HUES48 (cell line): ENCODE measurements around the gene PRDM11.

Experiments used
- H3K27ac ChIP-seq: one replicate; pipeline ENCODE4 v1.7.0; 2013; ENCODE audit warnings: low read depth, low read length, inconsistent platforms
- H3K27me3 ChIP-seq: 2 replicates; pipeline ENCODE4 v1.6.1; 2013; ENCODE audit warnings: mild to moderate bottlenecking, low read length; ENCODE audit not compliant: control insufficient read depth, insufficient read depth
- H3K36me3 ChIP-seq: 2 replicates; pipeline ENCODE4 v1.6.1; 2013; ENCODE audit warnings: low read length; ENCODE audit not compliant: control insufficient read depth, insufficient read depth
- H3K4me1 ChIP-seq: 2 replicates; pipeline ENCODE4 v1.6.1; 2013; ENCODE audit warnings: mild to moderate bottlenecking, low read length; ENCODE audit not compliant: control insufficient read depth, insufficient read depth
- H3K4me3 ChIP-seq: 2 replicates; pipeline ENCODE4 v1.5.1; 2013; ENCODE audit warnings: mild to moderate bottlenecking, low read depth, low read length
- H3K9ac ChIP-seq: 2 replicates; pipeline ENCODE4 v1.6.1; 2013; ENCODE audit warnings: mild to moderate bottlenecking, low read depth, low read length, moderate library complexity
- H3K9me3 ChIP-seq: 2 replicates; pipeline ENCODE4 v1.6.1; 2013; ENCODE audit warnings: low read length; ENCODE audit not compliant: control insufficient read depth, insufficient read depth

The PRDM11 gene

GRCh38 chr11:45267652-45268299, 121.3 kb downstream of the PRDM11 start:
- no peaks in the 10 kb centered on the region for H3K9me3 ChIP-seq

GRCh38 chr11:45269678-45270077, 123.2 kb downstream of the PRDM11 start:
- Histone ChIP-seq H3K4me1 (no peaks in the 10 kb centered on the region), H3K9me3 (no peaks in the 10 kb centered on the region), H3K27ac (no peak overlapping the region), H3K27me3 (no peaks in the 10 kb centered on the region; the same call in 1 of the 2 replicates), H3K9ac (no peak overlapping the region), H3K4me3 (no peak overlapping the region), H3K36me3 (no peaks in the 10 kb centered on the region)

More at GRCh38 chr11:45267652-45268299, 121.3 kb downstream of the PRDM11 start:
- H3K36me3 ChIP-seq: no peaks in the 10 kb centered on the region
- H3K27ac ChIP-seq: no peak overlapping the region
- H3K9ac ChIP-seq: no peak overlapping the region
- no peak overlapping the region for H3K4me3 ChIP-seq
- H3K27me3 ChIP-seq: no peaks in the 10 kb centered on the region; the same call in 1 of the 2 replicates
- H3K4me1 ChIP-seq: no peaks in the 10 kb centered on the region

DNA sequence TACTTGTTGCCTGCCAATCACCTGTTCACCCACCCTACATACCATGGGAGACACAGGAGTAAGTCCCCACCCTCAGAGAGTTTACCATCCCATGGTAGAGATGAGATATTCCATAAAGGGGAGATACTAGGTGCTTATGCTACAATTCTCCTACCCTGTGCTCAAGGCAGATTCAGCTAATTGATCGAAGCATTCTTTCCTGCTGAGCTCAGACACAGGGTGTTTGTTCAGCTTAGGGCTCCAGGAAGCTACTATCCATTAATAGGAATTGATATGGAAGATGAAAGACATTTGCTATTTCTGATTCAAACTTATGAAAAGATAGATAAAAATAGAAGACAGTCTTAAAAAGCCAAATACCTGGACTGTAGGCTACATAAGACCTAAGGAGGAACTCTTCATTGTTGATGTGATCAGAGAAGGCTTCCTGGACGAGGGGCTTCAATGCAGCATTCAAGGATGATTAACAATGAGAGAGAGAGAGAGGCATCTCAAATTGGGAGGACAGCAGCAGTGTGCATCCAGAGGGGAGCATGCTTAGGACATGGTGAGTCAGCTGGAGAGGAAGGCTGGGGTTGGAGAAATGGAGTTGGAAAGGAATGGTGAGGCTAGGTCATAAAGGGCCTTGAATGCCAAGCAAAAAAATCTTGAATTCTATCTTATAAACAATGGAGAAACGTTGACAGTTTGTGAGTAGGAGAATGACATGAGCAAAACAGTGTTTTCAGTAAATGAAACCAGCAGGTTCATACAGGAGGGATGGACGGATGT, 124.7 kb downstream of the PRDM11 start:
- no peak overlapping the region for H3K9ac ChIP-seq
- no peak overlapping the region for H3K4me3 ChIP-seq
- no peaks in the 10 kb centered on the region for H3K36me3 ChIP-seq
- no peaks in the 10 kb centered on the region for H3K9me3 ChIP-seq
- no peaks in the 10 kb centered on the region for H3K4me1 ChIP-seq
- H3K27ac ChIP-seq: no peak overlapping the region
- H3K27me3 ChIP-seq: no peaks in the 10 kb centered on the region; the same call in 1 of the 2 replicates

- Histone ChIP-seq H3K4me1 (no peaks in the 10 kb centered on the region), H3K4me3 (no peak overlapping the region), H3K36me3 (no peaks in the 10 kb centered on the region), H3K9ac (no peak overlapping the region), H3K27ac (no peak overlapping the region), H3K27me3 (no peaks in the 10 kb centered on the region; the same call in 1 of the 2 replicates), H3K9me3 (no peaks in the 10 kb centered on the region)
Measured at GRCh38 chr11:45272701-45273100, 126.3 kb downstream of the PRDM11 start.

- Histone ChIP-seq H3K27me3 (no peaks in the 10 kb centered on the region), H3K9ac (no peak overlapping the region), H3K9me3 (no peaks in the 10 kb centered on the region), H3K36me3 (no peaks in the 10 kb centered on the region), H3K4me1 (no peaks in the 10 kb centered on the region), H3K27ac (no peak overlapping the region), H3K4me3 (no peak overlapping the region)
Measured at GRCh38 chr11:45273509-45273908, 127.1 kb downstream of the PRDM11 start.

DNA sequence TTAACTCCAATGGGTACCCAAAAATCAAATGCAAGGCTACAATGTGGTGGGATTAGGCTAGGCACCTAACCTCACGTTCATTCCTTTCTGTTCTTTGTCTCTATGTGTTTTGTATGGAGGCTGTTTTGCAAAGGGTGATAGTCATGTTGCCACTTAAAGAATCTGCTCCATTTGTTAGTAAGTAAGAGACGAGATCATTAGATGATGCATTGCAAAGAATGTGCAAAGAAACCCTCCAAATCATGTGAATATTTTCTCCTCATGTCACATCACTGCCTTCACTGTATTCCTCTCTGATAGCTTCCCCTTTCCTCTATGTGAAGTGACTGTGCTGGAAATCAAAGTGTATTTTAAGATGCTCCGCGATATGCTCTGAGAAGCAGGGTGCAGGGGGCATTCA, 127.8 kb downstream of the PRDM11 start:
- H3K9me3 ChIP-seq: no peaks in the 10 kb centered on the region
- no peaks in the 10 kb centered on the region for H3K4me1 ChIP-seq
- no peak overlapping the region for H3K27ac ChIP-seq
- H3K36me3 ChIP-seq: no peaks in the 10 kb centered on the region
- H3K27me3 ChIP-seq: no peaks in the 10 kb centered on the region
- no peak overlapping the region for H3K9ac ChIP-seq
- H3K4me3 ChIP-seq: no peak overlapping the region

- H3K36me3 ChIP-seq: no peaks in the 10 kb centered on the region
- H3K27ac ChIP-seq: no peak overlapping the region
- peaks cover 7% of the 10 kb centered on the region; the same call in 1 of the 2 replicates for H3K9me3 ChIP-seq
- H3K4me1 ChIP-seq: no peaks in the 10 kb centered on the region
- H3K27me3 ChIP-seq: no peaks in the 10 kb centered on the region
- H3K9ac ChIP-seq: no peak overlapping the region
- no peak overlapping the region for H3K4me3 ChIP-seq
Measured at GRCh38 chr11:45275828-45276227, 129.4 kb downstream of the PRDM11 start.

DNA sequence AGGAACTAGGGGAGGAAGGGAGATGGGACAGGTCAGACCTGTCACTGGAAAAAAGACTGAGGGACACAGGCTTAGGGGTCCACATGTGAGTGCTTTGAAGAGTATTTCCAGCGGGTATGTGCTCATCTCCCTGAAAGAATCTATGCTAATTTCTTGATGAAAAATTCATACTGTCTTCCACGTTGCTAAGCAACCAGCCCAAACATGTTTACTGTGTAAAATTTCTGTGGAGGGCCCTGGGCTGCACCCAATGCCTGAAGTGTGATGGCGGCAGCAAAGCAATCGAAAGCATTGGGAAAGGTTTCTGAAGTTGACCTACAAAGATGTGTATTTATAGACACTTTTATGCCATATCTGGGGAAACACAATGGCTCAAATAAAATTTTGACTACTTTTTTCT, 132.3 kb downstream of the PRDM11 start:
- Histone ChIP-seq H3K27ac (no peak overlapping the region), H3K27me3 (no peaks in the 10 kb centered on the region; the same call in 1 of the 2 replicates), H3K36me3 (no peaks in the 10 kb centered on the region), H3K9ac (no peak overlapping the region), H3K4me1 (0 out of 2 replicates have a peak, but pooled peaks cover 7% of the 10 kb centered on the region), H3K9me3 (peaks cover 7% of the 10 kb centered on the region; the same call in 1 of the 2 replicates), H3K4me3 (no peak overlapping the region)

- 0 out of 2 replicates have a peak, but pooled peaks cover 7% of the 10 kb centered on the region for H3K4me1 ChIP-seq
- H3K9me3 ChIP-seq: peaks cover 7% of the 10 kb centered on the region; the same call in 1 of the 2 replicates
- no peak overlapping the region for H3K9ac ChIP-seq
- H3K27me3 ChIP-seq: peaks cover 7% of the 10 kb centered on the region
- H3K36me3 ChIP-seq: no peaks in the 10 kb centered on the region
- no peak overlapping the region for H3K4me3 ChIP-seq
- H3K27ac ChIP-seq: no peak overlapping the region
Measured at GRCh38 chr11:45279645-45280044, 133.2 kb downstream of the PRDM11 start.

- Histone ChIP-seq H3K9ac (no peak overlapping the region), H3K4me1 (0 out of 2 replicates have a peak, but pooled peaks cover 7% of the 10 kb centered on the region), H3K4me3 (no peak overlapping the region)
Measured at GRCh38 chr11:45280449-45280848, 134.0 kb downstream of the PRDM11 start.

GRCh38 chr11:45282081-45282480, 135.6 kb downstream of the PRDM11 start:
- peaks cover 7% of the 10 kb centered on the region; the same call in 1 of the 2 replicates for H3K9me3 ChIP-seq
- no peaks in the 10 kb centered on the region for H3K36me3 ChIP-seq
- no peak overlapping the region for H3K27ac ChIP-seq
- H3K9ac ChIP-seq: no peak overlapping the region
- H3K4me3 ChIP-seq: no peak overlapping the region
- peaks cover 23% of the 10 kb centered on the region for H3K27me3 ChIP-seq
- peaks cover 12% of the 10 kb centered on the region; the same call in 1 of the 2 replicates for H3K4me1 ChIP-seq

More at GRCh38 chr11:45280449-45280848, 134.0 kb downstream of the PRDM11 start:
- peaks cover 15% of the 10 kb centered on the region for H3K27me3 ChIP-seq
- H3K36me3 ChIP-seq: no peaks in the 10 kb centered on the region
- H3K9me3 ChIP-seq: peaks cover 7% of the 10 kb centered on the region; the same call in 1 of the 2 replicates
- H3K27ac ChIP-seq: no peak overlapping the region
